ENCODE measurements around the gene PPP2R1B.

DNA sequence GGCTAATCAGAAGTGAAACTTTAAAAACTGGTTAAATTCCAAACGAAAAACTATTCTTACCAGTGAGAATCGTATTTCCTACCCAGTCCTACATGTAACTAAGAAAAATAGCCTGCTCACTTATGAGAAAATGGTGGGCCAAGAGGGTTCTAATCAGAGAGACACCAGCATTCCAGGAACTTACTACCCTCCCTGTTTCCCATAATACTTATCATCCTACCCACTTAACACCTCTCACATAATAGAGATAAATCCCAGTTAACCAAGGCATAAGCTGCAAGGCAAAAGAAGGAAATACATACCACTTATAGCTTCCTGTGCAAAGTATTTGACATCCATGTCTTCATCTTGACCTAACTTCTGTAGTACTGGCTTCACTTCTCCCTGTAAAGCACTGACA is 24.4 kb downstream of the PPP2R1B start:
- TF ChIP-seq POLR2AphosphoS5 (IDR thresholded peaks at IDR 0.05) (no peak), POLR2A (IDR thresholded peaks at IDR 0.05) (no peak)
- TF ChIP-seq, protein P1, sequence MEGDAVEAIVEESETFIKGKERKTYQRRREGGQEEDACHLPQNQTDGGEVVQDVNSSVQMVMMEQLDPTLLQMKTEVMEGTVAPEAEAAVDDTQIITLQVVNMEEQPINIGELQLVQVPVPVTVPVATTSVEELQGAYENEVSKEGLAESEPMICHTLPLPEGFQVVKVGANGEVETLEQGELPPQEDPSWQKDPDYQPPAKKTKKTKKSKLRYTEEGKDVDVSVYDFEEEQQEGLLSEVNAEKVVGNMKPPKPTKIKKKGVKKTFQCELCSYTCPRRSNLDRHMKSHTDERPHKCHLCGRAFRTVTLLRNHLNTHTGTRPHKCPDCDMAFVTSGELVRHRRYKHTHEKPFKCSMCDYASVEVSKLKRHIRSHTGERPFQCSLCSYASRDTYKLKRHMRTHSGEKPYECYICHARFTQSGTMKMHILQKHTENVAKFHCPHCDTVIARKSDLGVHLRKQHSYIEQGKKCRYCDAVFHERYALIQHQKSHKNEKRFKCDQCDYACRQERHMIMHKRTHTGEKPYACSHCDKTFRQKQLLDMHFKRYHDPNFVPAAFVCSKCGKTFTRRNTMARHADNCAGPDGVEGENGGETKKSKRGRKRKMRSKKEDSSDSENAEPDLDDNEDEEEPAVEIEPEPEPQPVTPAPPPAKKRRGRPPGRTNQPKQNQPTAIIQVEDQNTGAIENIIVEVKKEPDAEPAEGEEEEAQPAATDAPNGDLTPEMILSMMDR (IDR thresholded peaks at IDR 0.05), result no peak

Measured in upper lobe of left lung (tissue), 4 donors.